HK-2 (cell line): ENCODE data around the gene PTEN.

Experiments used
- DNase-seq: peaks from one replicate; pipeline ENCODE4 v3.0.0-alpha.2; 2018; ENCODE audit not compliant: unreplicated experiment

PTEN gene

DNA sequence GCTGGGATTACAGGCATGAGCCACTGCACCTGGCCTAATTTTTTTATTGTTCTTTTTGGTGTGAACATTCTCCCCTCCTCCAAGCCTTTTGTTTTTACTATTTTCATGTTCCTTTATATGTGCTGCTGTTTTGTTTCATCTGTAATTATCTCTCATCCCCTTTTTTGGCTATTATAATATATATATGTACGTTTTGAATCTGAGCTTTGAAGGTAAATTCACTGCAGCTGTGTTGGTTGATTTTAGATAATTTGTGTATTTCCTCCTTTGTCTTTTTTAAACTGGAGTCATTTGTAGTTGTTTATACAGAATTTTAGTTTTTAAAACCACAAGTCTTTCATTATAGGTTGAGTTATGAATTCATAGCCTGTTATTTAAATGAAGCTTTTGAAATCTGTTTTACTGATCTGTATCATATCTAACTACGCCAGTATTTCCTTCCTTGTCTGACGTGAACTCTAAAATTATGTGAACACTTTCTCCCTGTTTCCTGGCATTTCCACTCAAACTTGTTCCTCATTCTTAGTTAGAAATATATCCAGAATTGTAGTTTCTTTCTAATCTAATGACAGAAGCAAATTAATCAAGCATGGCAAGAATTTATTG is 54.9 kb downstream of the PTEN start:
- no peak for DNase-seq

DNA sequence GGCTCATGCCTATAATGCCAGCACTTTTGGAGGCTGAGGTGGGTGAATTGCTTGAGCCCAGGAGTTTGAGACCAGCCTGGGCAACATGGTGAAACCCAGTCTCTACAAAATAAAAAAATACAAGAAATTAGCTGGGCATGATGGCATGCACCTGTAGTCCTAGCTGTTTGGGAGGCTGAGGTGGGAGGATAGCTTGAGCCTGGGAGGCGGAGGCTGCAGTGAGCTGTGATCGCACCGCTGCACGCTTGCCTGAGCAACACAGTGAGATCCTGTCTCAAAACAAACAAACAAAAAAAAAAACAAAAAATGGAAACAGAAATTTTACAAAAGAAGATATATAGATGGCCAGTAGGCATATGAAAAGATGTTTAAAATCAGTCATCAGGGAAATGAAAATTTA is 57.1 kb downstream of the PTEN start:
- no peak for DNase-seq

DNA sequence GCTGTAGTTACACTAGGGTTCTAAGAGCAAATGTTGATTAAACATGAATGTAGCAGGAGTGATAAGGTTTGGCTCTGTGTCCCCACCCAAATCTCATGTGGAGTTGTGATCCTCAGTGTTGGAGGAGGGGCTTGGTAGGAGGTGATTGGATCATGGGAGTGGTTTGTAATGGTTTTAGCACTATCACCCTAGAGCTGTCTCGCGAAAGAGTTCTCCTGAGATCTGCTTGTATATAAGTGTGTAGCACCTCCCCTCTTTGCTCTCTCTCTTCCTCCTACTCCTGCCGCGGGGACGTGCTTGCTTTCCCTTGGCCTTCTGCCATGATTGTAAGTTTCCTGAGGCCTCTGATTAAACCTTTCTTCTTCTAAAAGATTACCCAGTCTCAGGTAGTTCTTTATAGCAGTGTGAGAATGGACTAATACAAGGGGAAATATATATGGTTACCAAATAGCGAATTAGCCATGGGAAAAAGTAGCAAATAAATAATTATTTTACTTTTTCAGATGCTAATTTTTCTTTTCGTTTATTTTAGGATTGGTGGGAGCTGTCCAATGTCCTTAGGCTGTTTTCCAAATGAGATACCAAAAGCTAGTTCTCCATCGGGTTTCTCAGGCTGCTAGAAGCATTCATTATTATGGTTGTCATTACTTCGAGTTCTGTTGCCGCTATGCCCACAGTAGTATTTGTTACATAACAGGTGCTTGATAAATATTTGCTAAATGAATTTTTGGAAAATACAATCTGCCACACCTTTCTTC is 58.7 kb downstream of the PTEN start:
- no peak for DNase-seq

GRCh38 chr10:87923233-87923632 is 59.8 kb downstream of the PTEN start:
- DNase-seq: no peak

- DNase-seq: no peak
Observed at GRCh38 chr10:87925570-87925969, 62.1 kb downstream of the PTEN start.

- DNase-seq: no peak
Observed at GRCh38 chr10:87927091-87927490, 63.7 kb downstream of the PTEN start.

- DNase-seq: no peak
Observed at GRCh38 chr10:87928996-87929395, 65.6 kb downstream of the PTEN start.

GRCh38 chr10:87930141-87930540 is 66.7 kb downstream of the PTEN start:
- no peak for DNase-seq

- DNase-seq: no peak
Observed at GRCh38 chr10:87930934-87931835, 67.8 kb downstream of the PTEN start.

DNA sequence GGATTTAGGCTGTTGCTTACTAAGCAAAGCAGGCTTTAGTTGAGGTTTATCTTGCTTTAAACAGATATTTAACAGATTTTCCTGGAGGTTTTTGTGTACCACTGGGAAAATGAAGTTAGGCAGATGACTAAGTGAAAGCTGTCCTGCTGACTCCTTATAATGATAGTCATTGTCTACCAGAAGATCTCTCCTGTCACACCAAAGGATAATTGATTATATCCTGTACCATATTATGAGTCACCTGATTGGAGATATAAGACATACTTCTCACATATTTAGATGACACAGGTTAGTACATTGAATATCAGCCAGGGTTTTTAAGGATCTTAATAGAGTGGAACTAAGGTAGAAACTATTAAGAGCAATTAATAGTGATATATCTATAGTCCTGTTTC is 68.4 kb downstream of the PTEN start:
- no peak for DNase-seq

DNA sequence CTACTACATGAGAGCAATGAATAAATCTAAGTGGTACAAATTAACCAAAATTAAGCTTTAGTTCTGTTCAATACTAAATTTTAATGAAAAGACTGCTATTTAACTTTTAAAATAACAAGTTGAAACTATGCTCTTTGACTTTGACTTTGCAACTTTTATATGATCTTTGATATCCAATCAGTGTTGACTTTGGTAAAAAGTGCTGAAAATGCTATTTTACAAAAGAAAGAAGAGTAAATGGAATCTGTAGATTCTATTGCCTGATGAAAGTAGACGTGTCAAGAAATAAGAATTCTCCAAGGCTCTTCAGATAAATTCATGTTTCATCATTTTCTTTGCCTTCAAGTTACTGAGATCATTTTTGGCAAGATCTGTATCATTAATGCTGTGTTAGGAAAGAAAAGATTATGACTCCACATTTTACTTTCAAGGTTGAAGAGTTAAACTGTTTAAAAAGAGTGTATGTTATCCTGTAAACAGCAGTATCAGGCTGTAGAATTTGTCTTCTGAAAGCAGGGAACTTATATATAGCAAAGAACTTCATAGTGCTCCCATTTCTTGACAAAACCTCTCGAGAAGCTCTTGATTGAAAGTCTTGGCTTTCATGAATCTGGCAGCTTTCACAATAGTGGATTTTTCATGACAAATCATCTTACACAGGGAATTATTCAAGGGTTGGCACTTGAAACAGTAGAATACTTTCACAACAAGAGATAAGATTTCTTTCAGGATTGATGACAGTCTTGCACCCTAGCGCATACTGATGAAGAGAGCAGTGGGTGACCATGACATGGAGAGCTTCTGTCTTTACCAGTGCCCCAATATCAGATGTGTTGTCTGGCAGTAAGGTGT is 72.1 kb downstream of the PTEN start:
- no peak for DNase-seq

DNA sequence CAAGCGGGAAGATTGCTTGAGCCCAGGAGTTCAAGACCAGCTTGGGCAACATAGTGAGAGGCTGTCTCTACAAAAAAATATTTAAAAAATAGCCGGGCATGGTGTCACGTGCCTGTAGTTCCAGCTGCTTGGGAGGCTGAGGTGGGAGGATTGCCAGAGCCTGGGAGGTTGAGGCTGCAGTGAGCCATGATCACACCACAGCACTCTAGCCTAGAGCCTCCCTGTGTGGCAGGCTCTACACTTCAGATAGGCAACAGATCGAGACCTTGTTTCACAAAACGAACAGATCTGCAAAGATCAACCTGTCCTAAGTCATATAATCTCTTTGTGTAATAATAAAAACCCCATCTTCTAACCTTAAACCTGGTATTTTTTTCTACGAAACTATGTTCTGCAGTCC is 76.8 kb downstream of the PTEN start:
- DNase-seq: no peak

GRCh38 chr10:87942884-87943527 is 79.6 kb downstream of the PTEN start:
- DNase-seq: no peak

DNA sequence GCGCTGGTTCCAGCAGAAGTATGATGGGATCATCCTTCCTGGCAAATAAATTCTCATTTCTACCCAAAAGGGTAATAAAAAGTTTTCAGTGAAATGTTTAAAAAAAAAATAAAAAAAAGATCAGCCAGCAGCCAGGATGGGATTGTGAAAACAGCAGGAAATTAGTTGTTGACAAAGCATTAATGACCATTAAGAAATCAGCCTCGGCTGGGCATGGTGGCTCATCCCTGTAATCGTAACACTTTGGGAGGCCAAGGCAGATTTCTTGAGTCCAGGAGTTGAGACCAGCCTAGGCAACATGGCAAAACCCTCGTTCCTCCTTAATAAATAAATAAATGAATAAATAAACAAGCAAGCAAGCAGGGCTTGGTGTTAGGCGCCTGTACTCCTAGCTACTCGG is 82.6 kb downstream of the PTEN start:
- DNase-seq: no peak

DNA sequence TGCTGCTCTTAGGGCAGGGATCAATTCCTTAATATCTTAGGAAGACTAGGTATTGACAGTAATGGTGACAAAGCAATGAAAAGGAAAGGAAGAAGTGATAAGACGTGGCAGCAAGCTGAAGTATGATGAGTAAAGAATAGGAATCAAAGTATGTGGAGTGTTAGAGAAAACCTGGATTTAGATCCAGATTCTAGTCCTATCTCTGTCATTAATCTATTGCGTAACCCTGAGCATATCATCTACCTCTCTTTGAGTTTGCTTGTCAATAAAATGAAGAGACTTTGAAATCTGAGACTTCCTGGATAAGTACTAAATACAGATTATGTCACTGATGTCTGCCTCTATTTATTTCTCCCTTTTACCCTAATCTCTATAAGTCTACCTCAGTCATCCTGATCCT is 89.2 kb downstream of the PTEN start:
- no peak for DNase-seq

- no peak for DNase-seq
Observed at GRCh38 chr10:87956055-87956454, 92.6 kb downstream of the PTEN start.

DNA sequence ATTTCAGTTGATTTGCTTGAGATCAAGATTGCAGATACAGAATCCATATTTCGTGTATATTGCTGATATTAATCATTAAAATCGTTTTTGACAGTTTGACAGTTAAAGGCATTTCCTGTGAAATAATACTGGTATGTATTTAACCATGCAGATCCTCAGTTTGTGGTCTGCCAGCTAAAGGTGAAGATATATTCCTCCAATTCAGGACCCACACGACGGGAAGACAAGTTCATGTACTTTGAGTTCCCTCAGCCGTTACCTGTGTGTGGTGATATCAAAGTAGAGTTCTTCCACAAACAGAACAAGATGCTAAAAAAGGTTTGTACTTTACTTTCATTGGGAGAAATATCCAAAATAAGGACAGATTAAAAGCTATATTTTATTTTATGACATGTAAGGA is 94.3 kb downstream of the PTEN start:
- DNase-seq: no peak

DNA sequence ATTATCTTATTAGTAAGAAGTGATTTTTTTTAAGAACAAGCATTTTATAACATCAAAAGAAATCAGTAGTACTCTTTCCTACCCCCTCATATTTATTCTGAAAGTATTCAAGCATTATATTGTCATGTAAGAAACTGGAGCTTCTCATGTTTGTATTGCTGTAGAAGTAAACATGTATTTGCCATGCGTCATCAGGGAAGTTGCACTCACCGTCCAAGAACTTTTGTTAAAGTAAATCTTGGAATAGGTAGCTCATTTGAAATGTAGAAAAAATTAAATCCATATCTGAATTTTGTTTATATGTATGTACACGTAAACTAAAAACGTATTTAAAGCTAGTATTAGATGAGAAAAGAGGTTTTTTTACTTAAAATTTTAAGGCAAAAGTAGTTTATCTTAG is 96.8 kb downstream of the PTEN start:
- DNase-seq: no peak

GRCh38 chr10:87961314-87961713 is 97.9 kb downstream of the PTEN start:
- DNase-seq: no peak

DNA sequence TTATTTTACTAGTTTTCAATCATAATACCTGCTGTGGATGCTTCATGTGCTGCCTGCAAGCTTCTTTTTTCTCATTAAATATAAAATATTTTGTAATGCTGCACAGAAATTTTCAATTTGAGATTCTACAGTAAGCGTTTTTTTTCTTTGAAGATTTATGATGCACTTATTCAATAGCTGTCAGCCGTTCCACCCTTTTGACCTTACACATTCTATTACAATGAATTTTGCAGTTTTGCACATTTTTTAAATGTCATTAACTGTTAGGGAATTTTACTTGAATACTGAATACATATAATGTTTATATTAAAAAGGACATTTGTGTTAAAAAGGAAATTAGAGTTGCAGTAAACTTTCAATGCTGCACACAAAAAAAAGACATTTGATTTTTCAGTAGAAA is 103.0 kb downstream of the PTEN start:
- no peak for DNase-seq

- no peak for DNase-seq
Observed at GRCh38 chr10:87973635-87974034, 110.2 kb downstream of the PTEN start.
